ENCODE data around the gene TP53TG3B. TPM values are rescaled to one million over a fixed set of nuclear protein-coding genes. Genes with fewer than 3 reads are reported as not detected.
"Not testable (repeated sequence)": the region's sequence is repeated elsewhere in the genome, so short reads cannot be mapped to it uniquely, and the experiment has no call there.

Gene TP53TG3B
- total RNA-seq (under 1 TPM in 1 of 9 donors, not detected in 8; 0.27 TPM), polyA plus RNA-seq (under 1 TPM in 1 of 3 donors, not detected in 2; 0.07 TPM)
- long read RNA-seq, donor 1, result 0 reads
- long read RNA-seq, donor 2, result 0 reads
- long read RNA-seq, donor 3, result 0 reads
- long read RNA-seq, donor 4, result 0 reads
- long read RNA-seq, donor 5, result 0 reads
- long read RNA-seq, donor 6, result 0 reads
- long read RNA-seq, donor 7, result 0 reads
- long read RNA-seq, donor 8, result 0 reads
- long read RNA-seq, donor 9, result 0 reads
- long read RNA-seq, donor 10, result 0 reads

- H3K27ac ChIP-seq; H3K9me3 ChIP-seq (replicated peaks in 1 of 3); H3K4me3 ChIP-seq; H3K27me3 ChIP-seq; DNase-seq; intact Hi-C loops (cut with DNase I); H3K36me3 ChIP-seq (replicated peaks in 1 of 2); H3K4me1 ChIP-seq (replicated peaks in 1 of 2): not testable (repeated sequence)
- WGBS, 4 donors, result no CpG with 5 or more reads among the region's 25 CpGs
Observed at GRCh38 chr16:33360541-33360940, at the start of gene TP53TG3B. TP53TG3B (plus strand) TSS chr16:33360841; CDS start chr16:33360909, 68 bp downstream.

GRCh38 chr16:33336226-33337012, 24.2 kb upstream of the TP53TG3B start:
- H3K4me3 ChIP-seq; H3K36me3 ChIP-seq (replicated peaks in 1 of 2); H3K9me3 ChIP-seq (replicated peaks in 1 of 3); H3K4me1 ChIP-seq (replicated peaks in 1 of 2); intact Hi-C loops (cut with DNase I); H3K27ac ChIP-seq; H3K27me3 ChIP-seq: not testable (repeated sequence)
- 57 to 76% (median 65%) methylated on average over 3 to 4 of the region's 4 CpGs for WGBS, 4 donors
- DNase-seq, result peak in 5 of 7 donors; percentile 19 to 71 (median 63)

- H3K36me3 ChIP-seq (replicated peaks in 1 of 2); H3K27me3 ChIP-seq; intact Hi-C loops (cut with DNase I); H3K4me3 ChIP-seq; H3K27ac ChIP-seq; H3K4me1 ChIP-seq (replicated peaks in 1 of 2); H3K9me3 ChIP-seq (replicated peaks in 1 of 3): not testable (repeated sequence)
- WGBS, 4 donors, result 62 to 72% (median 70%) methylated on average over 5 of the region's 5 CpGs
- DNase-seq, result peak in 5 of 7 donors; percentile 21 to 68 (median 43)
Observed at GRCh38 chr16:33337627-33338542, 22.8 kb upstream of the TP53TG3B start.

- H3K4me1 ChIP-seq (replicated peaks in 1 of 2); H3K4me3 ChIP-seq; H3K36me3 ChIP-seq (replicated peaks in 1 of 2); H3K27ac ChIP-seq; intact Hi-C loops (cut with DNase I); H3K27me3 ChIP-seq; H3K9me3 ChIP-seq (replicated peaks in 1 of 3): not testable (repeated sequence)
- WGBS, 4 donors, result 56 to 78% (median 64%) methylated on average over 2 of the region's 2 CpGs
- DNase-seq, result peak in 4 of 7 donors; percentile 14 to 52 (median 30)
Observed at GRCh38 chr16:33338543-33338951, 22.1 kb upstream of the TP53TG3B start.

- DNase-seq, result peak in 5 of 7 donors; percentile 25 to 67 (median 54)
- not testable (repeated sequence) for H3K27me3 ChIP-seq, H3K27ac ChIP-seq
Observed at GRCh38 chr16:33339093-33340061, 21.3 kb upstream of the TP53TG3B start.

More at GRCh38 chr16:33339093-33340061, 21.3 kb upstream of the TP53TG3B start:
- H3K36me3 ChIP-seq (replicated peaks in 1 of 2); H3K9me3 ChIP-seq (replicated peaks in 1 of 3); intact Hi-C loops (cut with DNase I); H3K4me1 ChIP-seq (replicated peaks in 1 of 2); H3K4me3 ChIP-seq: not testable (repeated sequence)
- WGBS, 4 donors, result 67 to 84% (median 80%) methylated on average over 3 to 4 of the region's 4 CpGs

Small RNA genes lying within 50 kb of the gene (small RNA-seq; reads per million reads assigned to genes)
- 0 reads per million in 2 donors for gene AC141257.3
- 0 reads per million in 2 donors for gene AC141257.4

Other genes starting within 250 kb of the TP53TG3B start
- not detected for gene TP53TG3C, start 166.6 kb upstream of the TP53TG3B start, total RNA-seq
- gene TP53TG3C, start 166.6 kb upstream of the TP53TG3B start, polyA plus RNA-seq, result not detected
- not detected for gene TP53TG3E, start 56.5 kb upstream of the TP53TG3B start, total RNA-seq
- gene TP53TG3E, start 56.5 kb upstream of the TP53TG3B start, polyA plus RNA-seq, result not detected
- under 1 TPM in 1 of 9 donors, not detected in 8; 0.11 TPM for gene TP53TG3F, start 98.8 kb downstream of the TP53TG3B start, total RNA-seq
- gene TP53TG3F, start 98.8 kb downstream of the TP53TG3B start, polyA plus RNA-seq, result under 1 TPM in 1 of 3 donors, not detected in 2; 0.03 TPM